ENCODE measurements around the gene ASTN2. TPM values are rescaled to one million over a fixed set of nuclear protein-coding genes. Genes with fewer than 3 reads are reported as not detected.

ASTN2 gene
- total RNA-seq, 2 donors from 2014 or later, result 2.2 to 5.1 TPM

DNA sequence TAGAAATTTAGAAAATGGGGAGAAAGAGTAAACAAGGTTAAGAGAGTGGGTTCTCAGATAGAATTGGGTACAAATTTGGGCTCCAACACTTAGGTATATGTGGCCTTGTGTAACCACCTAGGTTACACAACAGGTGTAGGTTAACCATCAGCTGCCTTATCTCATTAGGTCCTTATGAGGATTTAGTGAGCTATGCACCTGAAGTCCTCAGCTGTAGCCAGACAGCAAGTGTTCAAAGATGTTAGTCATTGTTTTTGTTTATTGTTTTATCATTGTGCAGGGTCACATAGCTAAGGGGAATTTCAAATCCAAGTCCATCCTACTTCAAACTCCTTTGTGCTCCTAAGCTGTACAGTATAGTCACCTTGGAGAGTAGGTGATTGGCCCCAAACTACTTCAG is 728.7 kb downstream of the ASTN2 start:
- no peak for DNase-seq (ENCODE audit: low spot score)
- ATAC-seq, result no peak
- H3K9me3 Mint-ChIP-seq, result no peaks in the 10 kb centered on the region
- no peaks in the 10 kb centered on the region for H3K36me3 Mint-ChIP-seq
- H3K27me3 Mint-ChIP-seq, result peaks cover 0 to 4% of the 10 kb centered on the region in 2 donors
- H3K27ac Mint-ChIP-seq, result peak overlapping the region; percentile 73 to 77
- H3K4me1 Mint-ChIP-seq (ENCODE audit: low read depth in 2 of 2), result peaks cover 36 to 37% of the 10 kb centered on the region in 2 donors
- H3K4me3 Mint-ChIP-seq, result peak overlapping the region; percentile 98

DNA sequence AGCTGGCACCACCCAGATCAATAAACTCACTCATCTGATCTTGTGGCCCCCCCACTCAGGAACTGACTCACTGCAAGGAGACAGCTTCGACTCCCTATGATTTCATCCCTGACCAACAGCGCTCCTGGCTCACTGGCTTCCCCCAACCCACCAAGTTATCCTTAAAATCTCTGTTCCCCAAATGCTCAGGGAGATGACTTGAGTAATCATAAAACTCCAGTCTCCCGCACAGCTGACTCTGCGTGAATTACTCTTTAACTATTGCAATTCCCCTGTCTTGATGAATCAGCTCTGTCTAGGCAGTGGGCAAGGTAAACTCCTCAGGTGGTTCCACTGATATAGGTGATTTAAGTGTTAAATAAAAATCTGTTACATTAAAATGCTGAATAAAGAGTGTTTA is 729.7 kb downstream of the ASTN2 start:
- H3K27me3 Mint-ChIP-seq, result peaks cover 0 to 4% of the 10 kb centered on the region in 2 donors
- no peak overlapping the region for H3K4me3 Mint-ChIP-seq
- no peak for ATAC-seq
- no peaks in the 10 kb centered on the region for H3K36me3 Mint-ChIP-seq
- H3K4me1 Mint-ChIP-seq (ENCODE audit: low read depth in 2 of 2), result peaks cover 29 to 31% of the 10 kb centered on the region in 2 donors
- H3K9me3 Mint-ChIP-seq, result no peaks in the 10 kb centered on the region
- H3K27ac Mint-ChIP-seq, result no peak overlapping the region
- DNase-seq (ENCODE audit: low spot score), result no peak

DNA sequence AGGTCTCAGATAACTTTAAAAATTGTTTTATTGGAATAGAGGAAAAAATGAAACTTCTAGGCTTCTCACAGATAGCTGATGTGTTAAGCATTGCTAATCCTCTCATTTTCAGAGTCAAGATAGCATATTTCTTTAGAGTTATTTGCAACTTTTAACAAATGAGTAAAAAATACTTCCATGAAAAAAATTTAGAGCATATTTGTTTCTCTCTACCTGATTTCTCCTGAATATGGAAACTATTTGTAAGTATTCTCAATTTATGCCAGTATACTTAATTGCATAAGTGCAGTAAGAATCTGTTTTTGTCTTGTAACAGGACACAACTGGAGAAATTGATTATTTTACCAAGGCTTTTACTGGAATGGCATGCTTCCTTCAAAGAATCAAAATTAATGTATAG is 731.3 kb downstream of the ASTN2 start:
- peaks cover 17 to 21% of the 10 kb centered on the region in 2 donors for H3K4me1 Mint-ChIP-seq (ENCODE audit: low read depth in 2 of 2)
- H3K36me3 Mint-ChIP-seq, result no peaks in the 10 kb centered on the region
- H3K27ac Mint-ChIP-seq, result no peak overlapping the region
- DNase-seq (ENCODE audit: low spot score), result no peak
- ATAC-seq, result no peak
- H3K9me3 Mint-ChIP-seq, result no peaks in the 10 kb centered on the region
- peaks cover 4 to 6% of the 10 kb centered on the region in 2 donors for H3K27me3 Mint-ChIP-seq
- H3K4me3 Mint-ChIP-seq, result no peak overlapping the region

DNA sequence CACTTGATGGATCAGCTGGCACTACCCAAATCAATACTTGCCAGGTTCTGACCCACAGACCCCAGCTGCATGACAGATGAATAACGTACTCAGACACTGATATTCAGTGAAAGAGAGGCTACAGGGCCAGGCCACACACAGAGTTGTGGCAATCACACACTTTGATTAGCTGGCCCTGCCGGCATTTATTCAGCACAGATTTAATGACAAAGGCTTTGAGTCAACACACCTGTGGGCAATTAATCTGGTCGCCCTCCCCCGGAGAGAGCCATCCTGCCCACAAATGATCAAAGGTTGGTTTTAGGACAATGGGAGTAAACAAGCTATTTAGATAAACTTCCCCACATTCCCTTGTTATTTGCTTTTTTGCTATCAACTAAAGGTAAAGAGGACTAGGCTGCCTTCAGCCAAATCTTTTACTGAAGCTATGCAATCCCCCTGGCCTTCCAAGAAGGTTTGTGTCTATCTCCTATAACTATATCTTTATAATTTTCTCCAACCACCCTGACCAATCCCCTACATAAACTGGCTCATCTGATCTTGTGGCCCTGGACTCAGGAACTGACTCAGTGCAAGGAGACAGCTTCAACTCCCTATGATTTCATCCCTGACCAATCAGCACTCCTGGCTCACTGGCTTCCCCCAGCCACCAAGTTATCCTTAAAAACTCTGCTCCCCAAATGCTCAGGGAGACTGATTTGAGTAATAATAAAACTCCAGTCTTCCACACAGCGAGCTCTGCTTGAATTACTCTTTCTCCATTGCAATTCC is 740.5 kb downstream of the ASTN2 start:
- ATAC-seq, result no peak
- H3K9me3 Mint-ChIP-seq, result peaks cover 4% of the 10 kb centered on the region
- no peaks in the 10 kb centered on the region for H3K4me1 Mint-ChIP-seq (ENCODE audit: low read depth in 2 of 2)
- no peak overlapping the region for H3K27ac Mint-ChIP-seq
- DNase-seq (ENCODE audit: low spot score), result no peak
- H3K4me3 Mint-ChIP-seq, result no peak overlapping the region
- peaks cover 5% of the 10 kb centered on the region for H3K36me3 Mint-ChIP-seq
- peaks cover under 1 to 5% of the 10 kb centered on the region in 2 donors for H3K27me3 Mint-ChIP-seq

DNA sequence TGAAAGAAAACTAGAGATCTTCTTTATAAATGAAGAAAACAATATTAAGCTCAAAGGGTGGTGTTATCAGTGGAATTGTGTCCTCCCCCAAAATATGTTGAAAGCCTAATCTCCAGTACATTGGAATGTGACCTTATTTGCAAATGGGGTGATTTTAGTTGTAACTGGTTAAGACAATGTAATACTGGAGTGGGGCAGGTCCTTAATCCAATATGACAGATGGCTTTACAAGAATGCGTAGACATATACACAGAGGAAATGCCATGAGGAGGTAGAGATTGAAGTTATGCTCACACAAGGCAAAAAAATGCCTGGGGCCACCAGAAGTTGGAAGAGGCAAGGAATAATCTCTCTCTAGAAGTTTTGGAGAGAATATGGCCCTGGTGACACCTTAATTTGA is 741.5 kb downstream of the ASTN2 start:
- DNase-seq (ENCODE audit: low spot score) (no peak), ATAC-seq (no peak)
- Mint-ChIP-seq H3K4me1 (ENCODE audit: low read depth in 2 of 2) (no peaks in the 10 kb centered on the region), H3K27me3 (peaks cover 0 to 5% of the 10 kb centered on the region in 2 donors), H3K27ac (no peak overlapping the region), H3K36me3 (peaks cover 5% of the 10 kb centered on the region), H3K4me3 (no peak overlapping the region), H3K9me3 (peaks cover 4% of the 10 kb centered on the region)

DNA sequence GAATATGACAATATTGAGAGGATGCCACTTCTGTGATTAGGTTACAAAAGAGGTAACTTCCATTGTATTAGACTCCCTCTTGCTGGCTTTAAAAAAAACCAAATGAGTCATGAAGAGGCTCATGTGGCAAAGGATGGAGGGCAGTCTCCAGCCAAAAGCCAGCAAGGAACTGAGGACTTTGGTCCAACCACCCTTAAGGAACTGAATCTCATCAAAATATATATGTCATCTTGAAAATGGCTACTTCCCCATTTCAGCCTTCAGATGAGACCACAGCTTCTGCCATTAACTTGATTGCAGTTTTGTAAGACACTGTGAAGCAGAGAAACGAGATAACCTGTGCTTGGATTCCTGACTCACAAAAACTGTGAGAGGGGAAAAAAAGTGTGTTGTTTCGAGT is 743.3 kb downstream of the ASTN2 start:
- H3K27me3 Mint-ChIP-seq, result peaks cover 0 to 5% of the 10 kb centered on the region in 2 donors
- no peak for DNase-seq (ENCODE audit: low spot score)
- no peaks in the 10 kb centered on the region for H3K4me1 Mint-ChIP-seq (ENCODE audit: low read depth in 2 of 2)
- no peak overlapping the region for H3K4me3 Mint-ChIP-seq
- no peak overlapping the region for H3K27ac Mint-ChIP-seq
- ATAC-seq, result no peak
- H3K9me3 Mint-ChIP-seq, result peaks cover 4% of the 10 kb centered on the region
- H3K36me3 Mint-ChIP-seq, result peaks cover 5% of the 10 kb centered on the region

DNA sequence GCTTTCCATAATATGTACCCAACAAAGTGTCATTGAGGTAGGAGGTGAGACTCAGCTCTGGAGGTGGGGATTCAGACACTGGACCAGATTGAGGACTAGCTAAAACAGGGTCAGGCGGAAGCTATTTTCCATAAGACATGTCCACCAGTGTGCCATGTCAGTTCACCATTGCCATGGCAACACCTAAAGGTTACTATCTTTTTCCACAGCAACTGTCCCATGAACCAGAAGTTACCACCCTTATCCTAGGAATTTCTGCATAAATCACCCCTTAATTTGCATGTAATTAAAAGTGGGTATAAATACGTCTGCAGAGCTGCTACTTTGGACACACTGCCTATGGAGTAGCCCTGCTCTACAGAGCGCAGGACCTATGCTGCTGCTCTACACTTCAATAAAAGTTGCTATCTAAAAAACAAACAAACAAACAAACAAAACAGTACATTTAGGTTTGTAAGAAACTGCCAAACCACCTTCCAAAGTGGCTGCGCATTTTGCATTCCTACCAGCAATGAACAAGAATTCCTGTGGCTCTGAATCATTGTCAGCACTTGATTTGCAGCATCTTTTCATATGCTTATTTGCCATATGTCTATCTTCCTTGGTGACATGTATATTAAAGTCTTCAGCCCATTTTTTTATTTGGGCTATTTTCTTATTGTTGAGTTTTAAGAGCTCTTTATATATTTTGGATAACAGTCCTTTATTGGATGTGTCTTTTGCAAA is 745.7 kb downstream of the ASTN2 start:
- Mint-ChIP-seq H3K9me3 (peaks cover 4% of the 10 kb centered on the region), H3K27me3 (peaks cover 0 to 5% of the 10 kb centered on the region in 2 donors), H3K27ac (no peak overlapping the region), H3K4me1 (ENCODE audit: low read depth in 2 of 2) (no peaks in the 10 kb centered on the region), H3K4me3 (no peak overlapping the region), H3K36me3 (peaks cover 5% of the 10 kb centered on the region)
- DNase-seq (ENCODE audit: low spot score) (no peak), ATAC-seq (no peak)

DNA sequence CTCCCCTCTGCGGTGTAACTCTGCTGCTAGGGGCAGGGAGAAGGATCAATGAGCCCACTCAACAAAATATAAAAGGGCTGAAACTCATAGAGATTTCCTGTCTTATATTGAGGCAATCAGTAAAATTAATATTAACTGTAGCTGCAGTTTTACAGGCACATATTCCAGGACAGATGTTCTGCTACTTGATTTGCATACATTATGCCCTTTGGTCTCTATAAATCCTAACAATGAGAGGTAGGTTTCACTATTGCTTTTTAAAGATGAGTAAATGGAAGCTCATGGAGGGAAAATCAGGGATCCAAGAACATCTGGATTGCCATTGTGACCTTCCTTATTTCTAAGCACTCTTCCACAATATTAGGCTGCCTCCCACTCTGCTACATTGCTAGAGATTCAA is 751.3 kb downstream of the ASTN2 start:
- ATAC-seq (no peak), DNase-seq (ENCODE audit: low spot score) (no peak)
- Mint-ChIP-seq H3K27ac (no peak overlapping the region), H3K27me3 (no peaks in the 10 kb centered on the region), H3K4me3 (no peak overlapping the region), H3K4me1 (ENCODE audit: low read depth in 2 of 2) (no peaks in the 10 kb centered on the region), H3K9me3 (no peaks in the 10 kb centered on the region), H3K36me3 (no peaks in the 10 kb centered on the region)

DNA sequence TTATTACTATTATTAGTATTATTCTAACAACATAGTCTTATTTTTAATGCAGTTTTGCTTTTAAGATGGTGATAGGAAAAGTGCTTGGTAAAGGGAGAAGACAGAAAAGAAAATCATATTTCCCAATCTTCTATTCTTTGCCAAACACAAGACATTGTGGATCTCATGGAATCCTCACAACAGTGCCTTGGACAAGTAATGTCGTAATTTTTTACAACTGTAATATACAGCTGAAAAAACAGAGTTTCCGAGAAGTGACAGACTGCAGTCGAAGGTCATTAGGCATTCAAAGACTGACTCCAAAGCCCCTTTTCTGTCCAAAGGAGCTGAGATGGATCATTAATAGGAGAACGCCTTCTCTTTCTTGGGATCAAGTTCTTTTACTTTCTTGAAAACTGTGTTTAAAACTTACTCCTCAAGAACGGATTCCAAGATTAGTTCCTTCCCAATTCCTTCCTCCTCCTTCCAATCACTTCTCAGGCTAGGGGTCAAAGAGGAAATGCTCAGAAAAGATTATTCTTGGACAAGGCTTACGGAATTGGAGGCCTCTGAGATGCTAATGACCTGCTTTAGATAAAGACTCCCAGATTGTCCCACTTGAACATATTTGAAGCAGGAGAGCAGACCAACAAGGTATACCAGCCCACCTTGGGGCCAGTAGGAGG is 752.1 kb downstream of the ASTN2 start:
- H3K9me3 Mint-ChIP-seq, result no peaks in the 10 kb centered on the region

DNA sequence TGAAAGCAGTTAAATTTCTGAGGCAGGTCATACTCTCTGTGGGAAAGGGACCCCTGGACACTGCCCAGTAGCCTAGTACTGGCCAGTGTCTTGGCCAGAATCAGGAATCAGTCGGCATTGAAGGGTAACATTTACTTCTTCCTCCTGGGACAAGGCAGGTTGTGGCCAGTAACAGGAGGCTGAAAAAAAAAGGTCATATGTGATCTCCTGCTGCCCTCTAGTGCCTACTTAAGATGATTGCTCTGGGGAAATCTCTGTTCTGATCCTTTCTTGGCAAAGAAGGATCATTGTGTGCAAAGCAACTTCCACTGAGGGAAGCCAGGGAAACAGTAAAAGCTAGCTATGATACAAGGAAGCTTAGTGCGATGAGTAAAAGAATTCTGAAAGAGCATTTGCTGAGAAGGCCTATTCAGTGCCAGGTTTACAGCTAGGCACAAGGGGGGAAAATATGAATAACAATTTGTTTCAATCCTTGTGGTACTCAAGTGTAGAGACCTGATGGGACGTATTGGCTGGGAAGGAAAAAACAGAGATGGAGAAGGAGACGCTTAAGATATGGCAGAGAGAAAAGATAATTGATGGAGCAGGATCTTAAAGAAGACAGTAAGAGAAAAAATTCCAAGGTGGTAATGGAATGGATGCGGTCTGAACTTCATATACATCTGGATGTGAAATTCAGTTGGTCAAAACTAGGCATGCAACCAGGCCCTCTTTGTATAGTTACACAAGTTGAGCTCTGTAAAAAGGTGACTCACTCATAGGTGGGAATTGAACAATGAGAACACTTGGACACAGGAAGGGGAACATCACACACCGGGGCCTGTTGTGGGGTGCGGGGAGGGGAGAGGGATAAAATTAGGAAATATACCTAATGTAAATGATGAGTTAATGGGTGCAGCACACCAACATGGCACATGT is 753.6 kb downstream of the ASTN2 start:
- H3K9me3 Mint-ChIP-seq, result no peaks in the 10 kb centered on the region
- no peaks in the 10 kb centered on the region for H3K27me3 Mint-ChIP-seq
- no peaks in the 10 kb centered on the region for H3K36me3 Mint-ChIP-seq
- H3K27ac Mint-ChIP-seq, result no peak overlapping the region
- DNase-seq (ENCODE audit: low spot score) (no peak), ATAC-seq (peak in 1 of 2 donors; percentile 36)
- H3K4me3 Mint-ChIP-seq, result no peak overlapping the region
- no peaks in the 10 kb centered on the region for H3K4me1 Mint-ChIP-seq (ENCODE audit: low read depth in 2 of 2)

More for the DNA sequence above, 752.1 kb downstream of the ASTN2 start:
- Mint-ChIP-seq H3K27me3 (no peaks in the 10 kb centered on the region), H3K27ac (no peak overlapping the region), H3K4me1 (ENCODE audit: low read depth in 2 of 2) (no peaks in the 10 kb centered on the region), H3K36me3 (no peaks in the 10 kb centered on the region), H3K4me3 (no peak overlapping the region)
- no peak for ATAC-seq
- no peak for DNase-seq (ENCODE audit: low spot score)

DNA sequence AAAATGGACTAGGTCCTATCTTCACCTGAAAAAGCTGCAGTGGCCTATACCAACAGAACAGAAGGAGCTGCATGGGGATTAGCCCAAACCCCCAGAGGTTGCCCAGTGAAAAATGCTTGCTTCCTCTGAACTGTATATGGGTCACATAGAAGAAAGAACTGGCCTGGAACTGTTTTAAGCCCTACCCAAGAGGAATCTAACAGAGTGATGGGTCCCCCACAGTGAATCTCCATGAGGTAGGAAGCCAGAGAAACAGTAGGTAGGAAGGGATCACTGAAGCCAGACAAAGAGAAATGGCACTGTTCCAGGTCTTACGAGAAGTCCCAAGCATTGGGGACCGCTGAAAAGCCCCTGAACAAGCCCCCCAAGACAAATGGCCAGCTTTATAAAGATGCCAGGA is 756.6 kb downstream of the ASTN2 start:
- H3K27ac Mint-ChIP-seq, result no peak overlapping the region
- no peaks in the 10 kb centered on the region for H3K9me3 Mint-ChIP-seq
- H3K4me3 Mint-ChIP-seq, result no peak overlapping the region
- H3K27me3 Mint-ChIP-seq, result no peaks in the 10 kb centered on the region
- H3K4me1 Mint-ChIP-seq (ENCODE audit: low read depth in 2 of 2), result no peaks in the 10 kb centered on the region
- no peak for DNase-seq (ENCODE audit: low spot score)
- no peaks in the 10 kb centered on the region for H3K36me3 Mint-ChIP-seq
- no peak for ATAC-seq

DNA sequence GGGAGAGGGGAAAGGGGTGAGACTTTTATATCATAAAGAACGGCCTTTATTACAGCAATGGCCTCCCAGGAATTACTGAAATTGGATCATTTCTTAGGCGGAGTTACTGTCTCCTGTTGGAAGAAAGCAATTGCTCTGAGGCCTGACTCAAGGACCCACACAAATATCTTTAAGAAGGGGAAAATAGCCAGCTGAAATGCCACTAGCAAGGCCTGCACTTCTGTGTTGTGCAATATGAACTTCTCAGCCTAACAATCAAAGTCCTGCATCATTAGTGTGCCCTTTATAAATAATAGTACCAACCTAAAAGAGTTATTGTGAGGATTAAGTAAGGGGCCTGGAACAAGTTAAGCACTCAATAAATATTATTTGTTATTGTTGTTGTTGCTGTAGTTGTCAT is 757.9 kb downstream of the ASTN2 start:
- Mint-ChIP-seq H3K4me3 (no peak overlapping the region), H3K27ac (no peak overlapping the region), H3K27me3 (no peaks in the 10 kb centered on the region), H3K4me1 (ENCODE audit: low read depth in 2 of 2) (no peaks in the 10 kb centered on the region), H3K9me3 (no peaks in the 10 kb centered on the region), H3K36me3 (no peaks in the 10 kb centered on the region)
- no peak for ATAC-seq
- DNase-seq (ENCODE audit: low spot score), result no peak

DNA sequence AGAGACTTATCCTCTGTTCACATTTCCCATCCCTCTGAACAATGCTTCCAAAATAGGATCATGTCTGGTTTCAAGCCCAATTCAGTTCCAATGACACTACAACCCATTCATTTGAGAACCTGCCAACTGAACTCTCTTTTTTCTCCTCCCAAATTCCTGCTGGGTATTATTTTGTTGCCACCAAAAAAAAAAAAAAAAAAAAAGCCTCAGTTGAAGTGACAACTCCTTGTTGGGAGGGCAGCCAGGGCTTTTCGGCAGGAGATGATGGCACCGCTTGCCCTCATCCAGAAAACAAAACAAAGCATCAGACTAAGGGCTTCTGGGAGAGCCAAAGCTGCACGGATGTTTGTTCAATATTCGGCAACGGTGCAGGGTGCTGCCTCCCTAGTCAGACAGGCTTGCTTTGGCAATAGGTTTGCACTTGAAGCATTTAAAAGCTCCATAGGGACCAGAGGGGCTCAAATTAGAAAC is 758.3 kb downstream of the ASTN2 start:
- no peak for ATAC-seq
- no peaks in the 10 kb centered on the region for H3K4me1 Mint-ChIP-seq (ENCODE audit: low read depth in 2 of 2)
- H3K9me3 Mint-ChIP-seq, result no peaks in the 10 kb centered on the region
- DNase-seq (ENCODE audit: low spot score), result no peak
- H3K27me3 Mint-ChIP-seq, result no peaks in the 10 kb centered on the region
- H3K36me3 Mint-ChIP-seq, result no peaks in the 10 kb centered on the region
- no peak overlapping the region for H3K4me3 Mint-ChIP-seq
- no peak overlapping the region for H3K27ac Mint-ChIP-seq
